Activated CD8-positive, alpha-beta memory T cell treated with anti-CD3 and anti-CD28 coated beads, Interleukin-2, amount 50 U/mL, for 4 hours (primary cell): ENCODE data around the gene DYNLT2B.
"Not testable (repeated sequence)": the region's sequence is repeated elsewhere in the genome, so short reads cannot be mapped to it uniquely, and the experiment has no call there.

ENCODE experiments used
- DNase-seq: peaks from one replicate; pipeline ENCODE4 v3.0.0-alpha.2; 2020

The DYNLT2B gene

DNA sequence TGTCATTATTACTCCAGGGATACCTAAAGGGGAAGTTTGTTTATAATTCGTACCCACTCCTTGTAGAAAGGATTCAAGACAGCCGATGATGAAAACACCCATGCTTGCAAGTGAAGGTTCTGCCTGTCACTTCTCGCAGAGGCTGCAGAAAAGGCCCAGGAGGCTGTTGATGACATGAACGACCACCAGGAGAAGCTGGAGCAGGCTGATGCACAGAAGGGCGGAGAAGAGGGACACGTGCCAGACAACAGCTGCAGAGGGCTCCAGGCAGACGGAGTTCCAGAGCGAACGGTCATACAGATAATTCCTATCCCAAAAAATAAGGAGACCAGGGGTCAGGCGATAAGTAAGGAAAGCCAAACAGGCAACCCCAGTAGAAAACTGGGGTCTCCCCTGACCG is 5.7 kb upstream of the DYNLT2B start:
- no peak for DNase-seq

DNA sequence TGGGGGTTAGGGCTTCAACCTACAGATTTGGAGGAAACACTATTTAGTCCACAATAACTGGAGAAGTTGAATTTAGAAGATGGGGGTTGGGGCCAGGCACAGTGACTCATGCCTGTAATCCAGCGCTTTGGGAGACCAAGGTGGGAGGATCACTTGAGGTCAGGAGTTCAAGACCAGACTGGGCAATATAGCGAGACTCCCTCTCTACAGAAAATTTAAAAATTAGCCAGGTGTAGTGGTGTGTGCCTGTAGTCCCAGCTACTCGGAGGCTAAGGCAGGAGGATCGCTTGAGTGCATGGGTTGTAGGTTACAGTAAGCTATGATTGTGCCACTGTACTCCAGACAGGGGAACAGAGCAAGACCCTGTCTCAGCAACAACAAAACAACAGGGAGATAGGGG is 5.0 kb upstream of the DYNLT2B start:
- no peak for DNase-seq

DNA sequence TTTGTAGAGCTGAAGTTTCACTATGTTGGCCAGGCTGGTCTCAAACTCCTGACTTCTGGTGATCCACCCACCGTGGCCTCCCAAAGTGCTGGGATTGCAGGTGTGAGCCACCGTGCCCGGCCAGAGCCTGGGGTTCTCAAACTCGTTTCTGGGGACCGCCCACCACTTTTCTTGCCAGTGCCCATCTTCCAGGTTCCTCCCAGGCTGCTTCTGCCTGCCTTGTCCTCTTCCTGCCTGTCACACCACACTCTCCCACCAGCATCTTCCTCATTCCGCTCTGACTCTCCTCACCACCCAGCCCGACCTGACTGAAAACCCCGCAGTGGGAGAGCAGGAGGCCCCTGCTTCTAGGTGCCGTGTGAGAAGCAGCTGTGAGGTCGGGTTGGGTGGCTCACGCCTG is 3.1 kb upstream of the DYNLT2B start:
- DNase-seq = no peak

DNA sequence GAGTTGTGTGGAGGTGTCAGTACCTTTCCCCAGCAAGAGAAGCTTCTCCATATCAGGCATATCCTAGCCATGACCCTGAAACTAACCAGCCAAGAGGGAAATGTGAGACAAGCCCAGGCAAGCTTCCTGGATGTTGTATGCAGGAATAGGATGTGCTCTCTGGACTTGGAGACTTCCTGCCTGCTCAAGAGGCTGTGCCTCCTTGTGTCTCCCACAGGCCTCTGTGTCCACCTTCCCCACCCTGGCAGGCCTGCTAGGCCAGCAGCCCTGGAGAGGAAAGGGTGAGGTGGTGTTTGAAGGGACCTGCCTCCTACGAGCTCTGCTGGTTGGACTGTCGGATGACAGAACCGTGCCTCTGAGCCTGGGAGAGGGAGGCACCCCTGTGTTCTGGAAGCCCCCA is 2.1 kb upstream of the DYNLT2B start:
- no peak for DNase-seq

DNA sequence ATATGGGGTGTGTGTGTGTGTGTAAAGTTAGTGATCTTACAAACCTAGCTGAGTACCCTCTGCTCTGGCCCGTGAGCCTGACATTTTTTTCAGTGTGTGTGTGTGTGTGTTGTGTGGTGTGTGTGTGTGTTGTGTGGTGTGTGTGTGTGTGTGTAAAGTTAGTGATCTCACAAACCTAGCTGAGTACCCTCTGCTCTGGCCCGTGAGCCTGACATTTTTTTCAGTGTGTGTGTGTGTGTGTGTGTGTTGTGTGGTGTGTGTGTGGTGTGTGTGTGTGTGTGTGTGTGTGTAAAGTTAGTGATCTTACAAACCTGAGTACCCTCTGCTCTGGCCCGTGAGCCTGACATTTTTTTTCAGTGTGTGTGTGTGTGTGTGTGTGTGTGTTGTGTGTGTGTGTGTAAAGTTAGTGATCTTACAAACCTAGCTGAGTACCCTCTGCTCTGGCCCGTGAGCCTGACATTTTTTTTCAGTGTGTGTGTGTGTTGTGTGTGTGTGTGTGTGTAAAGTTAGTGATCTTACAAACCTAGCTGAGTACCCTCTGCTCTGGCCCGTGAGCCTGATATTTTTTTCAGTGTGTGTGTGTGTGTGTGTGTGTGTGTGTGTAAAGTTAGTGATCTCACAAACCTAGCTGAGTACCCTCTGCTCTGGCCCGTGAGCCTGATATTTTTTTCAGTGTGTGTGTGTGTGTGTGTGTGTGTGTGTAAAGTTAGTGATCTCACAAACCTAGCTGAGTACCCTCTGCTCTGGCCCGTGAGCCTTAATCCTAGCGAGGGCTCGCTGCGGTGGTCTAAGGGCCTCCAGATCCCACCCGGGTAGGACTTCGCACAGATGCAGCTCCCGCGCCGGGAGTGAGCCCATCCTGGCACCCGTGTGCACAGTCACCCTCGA is 997 bp downstream of the DYNLT2B start:
- not testable (repeated sequence) for DNase-seq

DNA sequence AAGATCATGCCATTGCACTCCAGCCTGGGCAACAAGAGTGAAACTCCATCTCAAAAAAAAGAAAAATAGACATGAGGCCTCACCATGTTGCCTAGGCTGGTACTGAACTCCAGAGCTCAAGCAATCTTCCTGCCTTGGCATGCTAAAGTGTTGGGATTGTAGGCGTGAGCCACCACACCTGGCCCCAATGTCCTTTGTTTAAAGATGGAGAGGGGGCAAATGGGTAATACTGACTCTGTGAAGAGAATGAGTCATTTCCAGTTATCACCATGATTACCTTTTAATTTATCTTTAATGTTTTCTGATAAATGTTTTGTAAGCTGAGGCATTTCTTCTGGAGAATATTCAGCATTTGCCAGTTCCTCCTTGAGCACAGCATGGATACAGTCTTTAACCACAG is 2.2 kb downstream of the DYNLT2B start:
- no peak for DNase-seq

DNA sequence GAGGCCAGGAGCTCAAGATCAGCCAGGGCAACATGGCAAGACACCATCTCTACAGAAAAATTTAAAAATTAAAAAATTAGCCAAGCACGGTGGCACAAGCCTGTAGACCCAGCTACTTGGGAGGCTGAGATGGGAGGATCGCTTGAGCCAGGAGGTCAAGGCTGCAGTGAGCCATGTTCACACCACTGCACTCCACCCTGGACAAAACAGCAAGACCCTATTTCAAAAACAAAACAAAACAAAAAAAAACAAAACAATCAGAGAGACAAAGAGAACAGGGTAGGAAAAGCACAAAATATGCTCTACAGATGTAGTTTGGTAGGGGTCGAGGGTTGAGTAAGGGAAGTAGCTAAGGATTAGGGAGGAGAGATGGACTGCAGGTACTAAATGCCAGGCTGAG is 3.4 kb downstream of the DYNLT2B start:
- no peak for DNase-seq

DNA sequence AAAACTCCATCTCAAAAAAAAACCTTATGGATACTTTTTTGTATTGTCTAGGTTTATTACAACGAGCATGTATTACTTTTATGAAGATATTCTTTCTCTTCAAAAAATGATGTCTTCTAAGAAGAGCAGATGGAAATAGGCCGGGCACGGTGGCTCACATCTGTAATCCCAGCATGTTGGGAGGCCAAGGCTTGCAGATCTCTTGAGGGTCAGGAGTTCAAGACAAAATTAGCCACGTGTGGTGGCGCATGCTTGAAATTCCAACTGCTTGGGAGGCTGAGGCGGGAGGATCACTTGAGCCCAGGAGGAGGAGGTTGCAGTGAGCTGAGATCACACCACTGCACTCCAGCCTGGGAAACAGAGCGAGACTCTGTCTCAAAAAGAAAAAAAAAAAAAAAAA is 4.0 kb downstream of the DYNLT2B start:
- DNase-seq = not testable (repeated sequence)

DNA sequence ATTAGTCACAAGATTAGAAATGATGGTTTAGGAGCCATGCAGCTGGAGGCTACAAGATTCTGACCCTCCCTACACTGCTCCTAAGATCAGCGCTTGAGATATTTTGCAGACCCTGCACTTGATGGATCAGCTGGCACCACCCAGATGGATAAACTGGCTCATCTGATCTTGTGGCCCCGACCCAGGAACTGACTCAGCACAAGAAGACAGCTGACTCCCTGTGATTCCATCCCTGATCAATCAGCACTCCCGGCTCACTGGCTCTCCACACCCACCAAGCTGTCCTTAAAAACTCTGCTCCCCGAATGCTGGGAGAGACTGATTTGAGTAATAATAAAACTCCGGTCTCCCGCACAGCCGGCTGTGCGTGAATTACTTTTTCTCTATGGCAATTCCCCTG is 15.1 kb downstream of the DYNLT2B start:
- DNase-seq = not testable (repeated sequence)

DNA sequence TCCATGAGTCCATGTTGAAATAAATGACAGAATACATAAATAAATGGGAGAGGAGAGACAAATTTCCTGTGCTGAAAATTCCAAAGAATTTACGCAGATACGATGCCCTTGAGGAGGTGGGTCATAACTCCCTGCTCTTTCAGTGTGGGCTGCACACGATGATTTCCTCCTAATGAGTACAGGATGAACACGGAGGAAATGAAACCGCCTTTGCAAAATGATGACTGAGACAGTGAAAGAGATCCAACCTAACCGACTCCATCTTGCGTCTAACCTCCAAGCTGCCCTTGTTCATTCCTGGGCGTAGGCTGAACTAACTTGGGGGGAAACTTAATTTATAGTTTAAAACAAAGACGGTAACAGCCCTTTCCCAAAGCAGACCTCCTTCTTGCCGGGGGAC is 15.5 kb downstream of the DYNLT2B start:
- DNase-seq = not testable (repeated sequence)

DNA sequence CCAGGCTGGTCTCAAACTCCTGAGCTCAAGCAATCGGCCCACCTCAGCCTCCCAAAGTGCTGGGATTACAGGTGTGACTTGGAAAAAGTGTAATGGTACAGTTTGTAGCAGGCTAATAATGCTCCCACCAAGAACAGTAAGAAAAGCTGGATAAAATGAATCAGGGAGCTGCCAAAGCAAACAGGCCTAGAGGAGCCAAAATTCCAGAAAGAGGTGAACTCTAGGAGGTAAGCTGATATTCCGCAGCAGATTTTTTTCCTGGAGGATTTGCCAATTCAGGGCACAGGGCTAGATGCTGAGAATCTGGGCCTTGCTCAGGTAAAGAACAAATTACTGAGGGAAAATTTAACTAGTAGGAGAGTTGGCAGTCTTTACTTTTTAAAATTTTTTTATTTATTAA is 19.5 kb downstream of the DYNLT2B start:
- DNase-seq = no peak

DNA sequence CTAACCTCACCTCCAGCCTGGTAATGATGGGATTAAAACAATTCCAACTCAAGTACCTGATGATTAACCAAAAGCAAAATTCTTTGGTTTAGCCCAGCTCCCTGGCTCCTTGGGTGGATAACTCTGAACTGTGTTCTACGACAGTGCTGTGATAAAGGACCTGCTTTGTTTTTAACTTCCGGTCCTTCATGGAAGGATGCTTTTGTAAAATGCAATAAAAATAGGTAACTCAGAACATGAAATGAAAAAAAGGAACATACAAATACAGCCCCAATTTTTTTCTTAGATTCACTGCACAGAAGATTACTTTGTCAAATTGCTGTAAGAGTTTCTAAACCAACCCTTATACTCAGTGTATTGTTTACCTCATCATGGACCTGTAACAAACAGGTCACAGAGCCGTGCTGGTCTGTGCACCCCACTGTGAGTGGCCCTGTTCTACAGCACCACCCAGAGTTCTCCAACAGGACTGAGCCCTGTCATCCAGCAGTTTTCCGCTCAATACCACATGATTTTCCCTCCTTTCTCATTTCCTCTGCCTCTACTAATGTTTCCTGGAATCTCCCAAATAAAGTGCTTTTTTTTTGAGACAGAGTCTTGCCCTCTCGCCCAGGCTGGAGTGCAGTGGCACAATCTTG is 25.6 kb downstream of the DYNLT2B start:
- no peak for DNase-seq

DNA sequence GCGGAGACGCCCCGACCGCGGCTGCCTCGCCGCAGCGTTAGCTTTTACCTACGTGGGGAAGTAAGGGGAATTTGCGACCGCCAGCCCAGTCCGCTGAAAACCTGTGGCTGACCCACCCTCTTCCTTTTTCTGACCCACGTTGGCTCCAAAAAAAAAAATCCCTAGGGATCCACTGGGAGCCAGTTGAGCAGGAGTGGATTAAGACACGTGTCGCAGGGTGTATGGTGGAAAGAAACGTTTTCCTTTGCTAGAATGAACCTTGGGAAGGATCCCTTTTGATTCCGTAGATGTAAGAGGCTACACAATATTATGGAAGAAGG is 29.9 kb downstream of the DYNLT2B start:
- no peak for DNase-seq

DNA sequence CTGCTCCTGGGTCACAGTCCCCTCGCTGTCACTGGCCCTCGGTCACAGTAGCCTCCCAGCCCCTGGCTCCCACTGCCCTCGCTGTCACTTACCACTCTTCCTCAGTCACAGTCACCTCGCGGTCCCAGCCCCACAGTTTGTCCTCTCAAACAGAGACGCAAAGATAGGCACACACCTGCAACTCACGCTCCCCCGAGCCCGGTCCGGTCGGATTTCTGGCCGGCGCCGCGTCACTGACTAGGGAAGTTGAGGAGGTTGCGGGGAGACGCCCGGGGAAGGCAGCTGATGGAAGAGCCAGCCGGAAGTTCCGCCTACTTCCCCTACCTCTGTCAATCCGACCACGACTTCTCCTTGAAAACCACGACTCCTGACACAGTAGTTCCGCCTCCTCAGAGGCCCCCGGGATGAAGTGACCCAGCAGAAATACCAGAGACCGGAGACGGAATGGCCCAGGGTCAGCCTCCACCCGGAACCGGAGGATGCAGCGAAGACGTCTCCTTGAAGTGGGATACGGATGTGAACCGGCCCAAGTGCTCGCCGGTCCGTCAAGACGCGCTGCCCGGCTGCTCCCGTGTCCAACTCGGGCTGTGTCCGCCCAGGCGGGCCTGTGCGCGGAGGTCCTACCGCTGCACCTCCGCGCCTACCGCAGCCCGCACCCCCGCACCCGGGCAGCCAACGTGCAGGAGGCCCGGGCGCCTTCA is 30.4 kb downstream of the DYNLT2B start, which contains the start of gene PCYT1A:
Gene PCYT1A, minus strand, starts transcription at position 287 of the 701 bp plus-strand sequence. CDS start 17,195 bp downstream, outside the sequence.
- DNase-seq = peak; percentile 67

DNA sequence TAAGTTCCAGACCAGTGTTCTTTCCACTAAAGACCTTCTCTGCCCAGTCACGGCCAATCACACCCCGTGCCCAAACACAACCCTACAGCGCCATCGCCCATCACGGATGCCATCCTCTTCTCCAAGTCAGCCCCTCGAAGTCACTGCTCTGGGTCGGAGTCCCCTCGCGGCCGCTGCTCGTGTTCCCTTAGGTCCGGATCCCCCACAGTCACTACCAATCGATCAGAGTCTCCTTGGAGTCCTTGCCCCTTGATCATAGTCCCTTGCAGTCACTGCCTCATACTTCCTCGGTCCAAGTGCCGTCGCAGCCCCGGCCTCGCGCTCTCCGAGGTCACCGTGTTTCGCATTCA is 31.0 kb downstream of the DYNLT2B start:
- no peak for DNase-seq

DNA sequence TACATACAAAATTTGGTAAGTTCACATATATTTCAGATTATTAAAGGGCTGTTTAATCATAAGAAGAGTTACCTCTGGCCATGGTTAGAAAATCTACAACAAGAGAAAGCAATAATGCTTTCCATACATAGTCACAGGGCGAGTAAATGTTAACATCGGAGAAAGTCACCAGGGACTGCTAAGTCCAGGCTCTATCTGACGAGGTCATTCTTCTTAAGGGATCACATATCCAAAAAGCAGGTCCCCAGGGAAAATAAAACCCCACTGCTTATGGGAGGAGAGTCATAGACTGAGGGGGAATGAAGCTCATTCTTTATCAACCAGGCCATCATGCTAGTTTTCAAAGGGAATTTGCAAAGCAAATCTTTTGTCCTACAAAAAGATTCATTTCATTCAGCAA is 33.6 kb downstream of the DYNLT2B start:
- DNase-seq = no peak

DNA sequence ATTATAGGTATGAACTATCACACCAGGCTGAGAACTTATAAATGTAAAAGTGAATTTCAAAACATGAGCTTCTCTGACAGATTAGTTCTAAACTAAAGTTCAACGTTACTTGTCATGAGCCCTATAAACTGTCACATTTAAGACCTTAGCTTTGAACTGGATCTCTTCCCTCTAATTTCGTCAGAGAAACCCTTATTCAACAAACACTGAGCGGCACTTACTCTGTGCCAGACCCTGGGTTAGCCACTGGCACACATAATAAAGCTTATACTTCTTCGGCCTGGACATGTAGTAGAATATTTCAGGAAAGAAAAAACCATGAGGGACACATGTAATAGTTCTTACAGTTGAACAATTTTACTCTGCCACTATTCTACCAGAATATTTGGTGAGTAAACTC is 36.1 kb downstream of the DYNLT2B start:
- DNase-seq = no peak

DNA sequence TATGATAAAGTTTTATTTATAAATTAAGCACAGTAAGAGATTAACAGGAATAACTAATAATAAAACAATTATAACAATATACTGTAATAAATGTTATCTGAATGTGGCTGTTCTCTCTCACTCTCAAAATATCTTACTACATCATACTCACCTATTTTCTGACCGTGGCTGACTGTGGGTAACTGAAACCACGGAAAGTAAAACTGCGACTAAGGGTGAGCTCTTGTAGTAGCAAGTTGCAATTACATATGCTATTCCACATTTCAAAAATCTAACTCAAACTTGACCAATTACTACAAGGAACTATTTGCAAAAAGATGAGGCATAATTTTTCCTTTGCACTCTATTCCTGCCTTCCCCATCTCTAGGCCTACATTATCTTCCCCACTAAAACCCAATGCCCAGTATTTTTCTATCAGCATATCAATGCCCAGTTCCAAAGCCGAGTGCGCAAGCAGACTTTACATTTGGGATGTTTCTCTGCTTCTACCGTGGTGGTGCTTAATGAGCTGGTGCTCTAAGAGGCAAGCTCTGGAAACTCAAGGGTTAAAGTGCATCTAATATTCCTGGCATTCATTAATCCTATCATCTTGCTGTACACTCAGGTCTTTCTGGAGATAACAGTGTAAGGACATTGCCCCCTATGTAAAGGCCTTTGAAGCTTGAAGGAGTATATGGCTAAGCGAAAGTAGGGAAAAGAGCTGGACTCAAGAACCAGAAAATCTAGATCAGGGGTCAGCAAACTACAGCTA is 37.2 kb downstream of the DYNLT2B start:
- no peak for DNase-seq

DNA sequence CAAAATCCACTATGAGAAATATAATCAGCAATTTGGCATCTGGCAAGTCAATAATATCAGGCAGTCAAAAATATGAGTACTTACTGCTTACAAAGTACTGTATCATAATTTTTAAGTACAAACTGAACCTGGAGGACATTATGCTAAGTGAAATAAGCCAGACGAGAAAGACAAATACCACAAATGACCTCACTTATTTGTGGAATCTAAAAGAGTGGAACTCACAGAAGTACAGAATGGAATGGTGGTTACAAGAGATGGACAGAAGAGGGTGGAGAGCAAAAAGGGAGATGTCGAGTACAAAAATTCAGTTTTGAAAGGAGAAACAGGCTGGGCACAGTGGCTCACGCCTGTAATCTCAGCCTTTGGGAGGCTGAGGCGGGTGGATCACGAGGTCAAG is 42.9 kb downstream of the DYNLT2B start:
- no peak for DNase-seq

DNA sequence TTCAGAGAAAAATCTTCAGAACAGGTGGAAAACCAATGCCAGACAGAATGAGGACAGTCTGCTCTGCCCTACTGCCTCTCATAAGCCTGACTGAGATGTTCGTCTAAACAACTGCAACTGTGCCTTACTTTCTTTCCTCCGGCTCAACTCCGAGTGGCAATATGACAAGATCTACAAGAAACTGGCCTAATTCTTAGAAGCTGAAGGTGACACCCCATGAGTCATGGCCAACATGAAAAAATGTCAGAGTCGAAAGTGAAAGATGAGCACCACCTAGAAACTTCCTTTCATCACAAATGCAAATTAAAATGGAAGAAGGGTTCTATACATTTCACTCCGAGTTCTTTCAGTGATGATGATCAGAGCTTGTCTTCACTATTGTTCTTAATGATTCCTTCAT is 43.5 kb downstream of the DYNLT2B start:
- peak; percentile 39 for DNase-seq

DNA sequence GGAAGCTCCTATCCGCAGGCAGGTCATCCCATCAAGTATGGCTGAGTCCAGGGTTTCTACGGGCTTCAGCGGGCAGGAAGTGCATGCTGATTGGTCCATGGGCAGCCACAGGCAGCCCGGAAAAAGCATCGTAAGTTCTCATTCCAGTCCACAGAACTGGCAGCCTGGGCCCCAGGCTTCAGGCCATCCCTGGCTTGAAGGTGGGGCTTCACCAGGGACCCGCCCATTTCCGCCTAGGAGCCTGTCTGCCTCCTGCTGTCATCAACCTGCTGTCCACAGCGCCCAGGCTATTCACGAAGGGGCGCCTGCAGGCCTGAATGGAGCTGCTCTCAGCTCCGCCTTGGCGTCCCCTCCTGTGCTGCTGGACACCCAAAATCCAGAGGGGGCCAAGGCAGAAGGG is 44.4 kb downstream of the DYNLT2B start:
- DNase-seq = no peak

DNA sequence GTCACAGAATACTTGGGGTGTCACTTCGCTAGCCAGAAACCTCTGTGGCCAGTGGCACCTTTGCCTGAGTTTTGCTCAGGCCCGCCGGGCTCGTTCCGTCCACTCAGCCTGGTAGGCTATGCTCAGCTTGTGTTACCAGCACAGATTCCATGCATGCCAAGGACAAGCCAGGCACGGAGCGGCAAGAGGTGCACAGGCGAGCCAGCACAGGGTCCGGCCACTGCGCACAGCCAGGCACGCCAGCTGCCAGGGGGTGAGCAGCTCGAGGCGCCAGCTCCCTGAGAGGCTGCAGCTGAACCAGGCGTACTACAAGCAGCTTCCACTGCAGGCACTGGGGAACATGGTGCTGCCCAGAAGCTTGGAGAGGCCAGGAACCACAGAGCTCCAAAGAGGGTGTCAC is 45.2 kb downstream of the DYNLT2B start:
- no peak for DNase-seq

DNA sequence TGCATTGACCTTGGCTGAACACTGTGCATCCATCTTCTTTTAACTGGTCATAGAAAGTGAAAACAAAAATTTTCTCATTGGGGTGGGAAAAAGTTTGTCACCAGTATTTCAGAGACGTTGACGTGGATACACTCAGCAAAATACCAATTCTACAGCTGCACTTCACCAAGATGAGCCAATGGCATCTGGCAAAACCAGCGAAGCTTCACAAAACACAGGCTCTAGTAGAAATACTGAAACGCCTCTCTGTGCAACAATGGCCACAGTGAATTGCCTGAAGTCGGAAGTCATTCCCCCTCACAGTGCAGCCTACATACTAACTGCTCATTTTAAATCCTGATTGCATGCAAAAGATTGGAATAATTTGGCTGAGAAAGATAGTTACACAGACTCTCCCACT is 47.5 kb downstream of the DYNLT2B start:
- DNase-seq = no peak
